ENCODE results near the gene CHP1.
"Not testable (repeated sequence)": the region's sequence is repeated elsewhere in the genome, so short reads cannot be mapped to it uniquely, and the experiment has no call there.

CHP1 gene

GRCh38 chr15:41258750-41259471 is 27.8 kb downstream of the CHP1 start:
- DNase-seq: no peak

- DNase-seq: no peak
Observed at GRCh38 chr15:41259546-41260189, 28.6 kb downstream of the CHP1 start.

- DNase-seq: not testable (repeated sequence)
Observed at GRCh38 chr15:41260924-41261323, 29.9 kb downstream of the CHP1 start.

- DNase-seq: no peak
Observed at GRCh38 chr15:41262571-41262970, 31.5 kb downstream of the CHP1 start.

- DNase-seq: no peak
Observed at GRCh38 chr15:41263891-41264351, 32.9 kb downstream of the CHP1 start.

GRCh38 chr15:41269887-41270286 is 38.8 kb downstream of the CHP1 start:
- DNase-seq: no peak

- DNase-seq: no peak
Observed at GRCh38 chr15:41276831-41277230, 45.8 kb downstream of the CHP1 start.

- DNase-seq: no peak
Observed at GRCh38 chr15:41278319-41278718, 47.3 kb downstream of the CHP1 start.

- DNase-seq: no peak
Observed at GRCh38 chr15:41279535-41280283, 48.6 kb downstream of the CHP1 start.

- DNase-seq: no peak
Observed at GRCh38 chr15:41281236-41281635, 50.2 kb downstream of the CHP1 start.

- not testable (repeated sequence) for DNase-seq
Observed at GRCh38 chr15:41282436-41282835, 51.4 kb downstream of the CHP1 start.

- DNase-seq: not testable (repeated sequence)
Observed at GRCh38 chr15:41282980-41283652, 52.0 kb downstream of the CHP1 start.

GRCh38 chr15:41283653-41284426 is 52.8 kb downstream of the CHP1 start:
- peak; percentile 97 for DNase-seq

GRCh38 chr15:41284427-41285177 is 53.5 kb downstream of the CHP1 start:
- DNase-seq: no peak

GRCh38 chr15:41285285-41285684 is 54.2 kb downstream of the CHP1 start:
- DNase-seq: peak; percentile 49

GRCh38 chr15:41286665-41287333 is 55.7 kb downstream of the CHP1 start:
- DNase-seq: no peak

GRCh38 chr15:41288464-41288863 is 57.4 kb downstream of the CHP1 start:
- DNase-seq: no peak

GRCh38 chr15:41289953-41290352 is 58.9 kb downstream of the CHP1 start:
- DNase-seq: no peak

- no peak for DNase-seq
Observed at GRCh38 chr15:41291065-41291631, 60.1 kb downstream of the CHP1 start.

GRCh38 chr15:41292521-41292920 is 61.5 kb downstream of the CHP1 start:
- no peak for DNase-seq

- DNase-seq: not testable (repeated sequence)
Observed at GRCh38 chr15:41301139-41301538, 70.1 kb downstream of the CHP1 start.

All from NK-92 treated with Interleukin-12 subunit alpha and Interleukin-12 subunit beta, amount 100 ng/mL, for 24 hours (cell line).